WTC11 (cell line): ENCODE measurements around the gene TMEM25. TPM values are rescaled to one million over a fixed set of nuclear protein-coding genes. Genes with fewer than 3 reads are reported as not detected.

Experiments used
- ATAC-seq: fragments of 200-7000 bp; cut with Tn5 transposase; 2 replicates; pipeline ENCODE4 v1.10.0; 2021; ENCODE audit warnings: mild to moderate bottlenecking, moderate library complexity
- CTCF ChIA-PET: fragments of 300-600 bp; sonication (Branson Sonifier 250); formaldehyde crosslinking; loops from one replicate; lab custom pipeline; 2021; ENCODE audit warnings: antibody characterized with exemption; lab: Charles Lee
- POLR2A ChIA-PET: fragments of 350-600 bp; sonication (Branson Sonifier 250); formaldehyde crosslinking; loops from one replicate; lab custom pipeline; 2021; ENCODE audit warnings: antibody characterized with exemption; lab: Charles Lee
- DNase-seq: peaks from one replicate; pipeline ENCODE4 v3.0.0; 2021; ENCODE audit warnings: low spot score
- H3K27ac Mint-ChIP-seq: 2 replicates; pipeline ENCODE4 v1.8.0; 2021; ENCODE audit warnings: mixed read lengths
- H3K27me3 Mint-ChIP-seq: 2 replicates; pipeline ENCODE4 v1.8.0; 2021; ENCODE audit warnings: low read depth, mild to moderate bottlenecking, moderate library complexity, mixed read lengths
- H3K36me3 Mint-ChIP-seq: 2 replicates; pipeline ENCODE4 v1.8.0; 2021; ENCODE audit warnings: mixed read lengths
- H3K4me1 Mint-ChIP-seq: 2 replicates; pipeline ENCODE4 v1.8.0; 2022; ENCODE audit warnings: mixed read lengths
- H3K4me3 Mint-ChIP-seq: 2 replicates; pipeline ENCODE4 v1.8.0; 2021; ENCODE audit warnings: mild to moderate bottlenecking, moderate library complexity, mixed read lengths
- H3K9me3 Mint-ChIP-seq: 2 replicates; pipeline ENCODE4 v1.8.0; 2021; ENCODE audit warnings: mixed read lengths
- FOXK1 ChIP-seq: sonication (generic); formaldehyde crosslinking; IDR thresholded peaks from 2 replicates; pipeline ENCODE4 v1.8.0; 2022; ENCODE audit warnings: mild to moderate bottlenecking, moderate library complexity, missing genetic modification reagents
- GRHL2 ChIP-seq: fragments of 250-450 bp; sonication (Bioruptor Pico); IDR thresholded peaks from 2 replicates; pipeline ENCODE4 v1.8.0; 2022; ENCODE audit warnings: mild to moderate bottlenecking, moderate library complexity; ENCODE audit not compliant: insufficient replicate concordance, severe bottlenecking
- IRF2 ChIP-seq: sonication (generic); formaldehyde crosslinking; IDR thresholded peaks from 2 replicates; pipeline ENCODE4 v1.8.0; 2022; ENCODE audit warnings: low read depth, missing genetic modification reagents, borderline replicate concordance
- JAZF1 ChIP-seq: fragments of 250-450 bp; sonication (Bioruptor Pico); IDR thresholded peaks from 2 replicates; pipeline ENCODE4 v1.9.0; 2021; ENCODE audit warnings: moderate library complexity, mild to moderate bottlenecking, inconsistent platforms
- PRRX2 ChIP-seq: fragments of 250-450 bp; sonication (Bioruptor Pico); IDR thresholded peaks from 2 replicates; pipeline ENCODE4 v1.8.0; 2021; ENCODE audit warnings: mild to moderate bottlenecking
- RELA ChIP-seq: sonication (generic); formaldehyde crosslinking; IDR thresholded peaks from 2 replicates; pipeline ENCODE4 v1.8.1; 2022; ENCODE audit warnings: missing genetic modification reagents, mild to moderate bottlenecking, borderline replicate concordance
- SOX15 ChIP-seq: fragments of 250-450 bp; sonication (Bioruptor Pico); IDR thresholded peaks from 2 replicates; pipeline ENCODE4 v1.9.0; 2021; ENCODE audit warnings: mild to moderate bottlenecking
- TEAD1 ChIP-seq: sonication (generic); formaldehyde crosslinking; IDR thresholded peaks from 2 replicates; pipeline ENCODE4 v1.8.0; 2022; ENCODE audit warnings: mild to moderate bottlenecking, missing genetic modification reagents
- TEAD4 ChIP-seq: sonication (generic); formaldehyde crosslinking; IDR thresholded peaks from 2 replicates; pipeline ENCODE4 v1.8.0; 2022; ENCODE audit warnings: mild to moderate bottlenecking, missing genetic modification reagents
- ZNF121 ChIP-seq: sonication (generic); formaldehyde crosslinking; IDR thresholded peaks from 2 replicates; pipeline ENCODE4 v1.8.0; 2023; ENCODE audit warnings: missing genetic modification reagents
- ZNF416 ChIP-seq: fragments of 250-450 bp; sonication (Bioruptor Pico); IDR thresholded peaks from 2 replicates; pipeline ENCODE4 v1.9.0; 2021; ENCODE audit warnings: mild to moderate bottlenecking, inconsistent platforms
- total RNA-seq: library from RNA; stranded (reverse); gene quantifications from 3 replicates; pipeline ENCODE4 v1.2.3, GENCODE V29; 2021
- TF ChIP-seq, protein P1 (sequence below): sonication (generic); formaldehyde crosslinking; IDR thresholded peaks from 2 replicates; pipeline ENCODE4 v1.8.1; 2022; ENCODE audit warnings: mild to moderate bottlenecking, moderate library complexity, missing genetic modification reagents
- TF ChIP-seq, protein P2 (sequence below): sonication (generic); formaldehyde crosslinking; IDR thresholded peaks from 2 replicates; pipeline ENCODE4 v1.8.1; 2023; ENCODE audit warnings: mild to moderate bottlenecking, missing genetic modification reagents
- TF ChIP-seq, protein P3 (sequence below): sonication (generic); formaldehyde crosslinking; IDR thresholded peaks from 2 replicates; pipeline ENCODE4 v1.8.1; 2022; ENCODE audit warnings: low read depth, missing genetic modification reagents, borderline replicate concordance
- TF ChIP-seq, protein P4 (sequence below): sonication (generic); formaldehyde crosslinking; IDR thresholded peaks from 2 replicates; pipeline ENCODE4 v1.8.1; 2022; ENCODE audit warnings: mild to moderate bottlenecking, missing genetic modification reagents, moderate library complexity, borderline replicate concordance
- TF ChIP-seq, protein P5 (sequence below): sonication (generic); formaldehyde crosslinking; IDR thresholded peaks from 2 replicates; pipeline ENCODE4 v1.8.1; 2023; ENCODE audit warnings: mild to moderate bottlenecking, moderate library complexity, missing genetic modification reagents
- TF ChIP-seq, protein P6 (sequence below): sonication (generic); formaldehyde crosslinking; IDR thresholded peaks from 2 replicates; pipeline ENCODE4 v1.8.0; 2023; ENCODE audit warnings: missing genetic modification reagents, mild to moderate bottlenecking, borderline replicate concordance

TMEM25 gene
- total RNA-seq, 1 experiment from 2014 or later: 19.7 TPM

DNA sequence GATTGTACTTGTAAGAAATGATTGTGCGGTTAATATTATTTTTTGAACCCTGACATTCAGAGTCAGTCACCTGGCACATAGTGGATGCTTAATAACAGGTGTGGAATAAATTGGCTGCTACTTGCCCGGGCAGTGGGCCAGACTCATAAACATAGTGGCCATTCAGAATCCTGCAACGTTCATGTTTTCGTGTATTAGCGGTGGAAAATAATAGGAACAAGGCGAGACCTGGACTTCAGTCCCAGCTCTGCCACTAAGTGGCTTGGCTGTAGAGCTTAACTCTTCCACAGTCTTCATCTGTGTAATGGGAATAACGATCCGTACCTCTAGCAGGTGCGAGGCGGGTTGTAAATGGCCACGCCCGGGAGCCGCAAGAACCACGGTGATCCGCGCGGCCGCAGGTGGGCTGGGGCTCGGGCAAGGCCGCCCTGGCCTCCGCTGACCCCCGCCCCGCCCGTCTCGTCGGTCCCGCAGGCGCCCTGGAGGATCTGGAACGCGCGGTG lies 761 bp upstream of the TMEM25 start (continued):
- TF ChIP-seq, protein P1, sequence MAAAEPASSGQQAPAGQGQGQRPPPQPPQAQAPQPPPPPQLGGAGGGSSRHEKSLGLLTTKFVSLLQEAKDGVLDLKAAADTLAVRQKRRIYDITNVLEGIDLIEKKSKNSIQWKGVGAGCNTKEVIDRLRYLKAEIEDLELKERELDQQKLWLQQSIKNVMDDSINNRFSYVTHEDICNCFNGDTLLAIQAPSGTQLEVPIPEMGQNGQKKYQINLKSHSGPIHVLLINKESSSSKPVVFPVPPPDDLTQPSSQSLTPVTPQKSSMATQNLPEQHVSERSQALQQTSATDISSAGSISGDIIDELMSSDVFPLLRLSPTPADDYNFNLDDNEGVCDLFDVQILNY: no peak
- no peak for TF ChIP-seq TEAD1 (CRISPR knock-in tag)

DNA sequence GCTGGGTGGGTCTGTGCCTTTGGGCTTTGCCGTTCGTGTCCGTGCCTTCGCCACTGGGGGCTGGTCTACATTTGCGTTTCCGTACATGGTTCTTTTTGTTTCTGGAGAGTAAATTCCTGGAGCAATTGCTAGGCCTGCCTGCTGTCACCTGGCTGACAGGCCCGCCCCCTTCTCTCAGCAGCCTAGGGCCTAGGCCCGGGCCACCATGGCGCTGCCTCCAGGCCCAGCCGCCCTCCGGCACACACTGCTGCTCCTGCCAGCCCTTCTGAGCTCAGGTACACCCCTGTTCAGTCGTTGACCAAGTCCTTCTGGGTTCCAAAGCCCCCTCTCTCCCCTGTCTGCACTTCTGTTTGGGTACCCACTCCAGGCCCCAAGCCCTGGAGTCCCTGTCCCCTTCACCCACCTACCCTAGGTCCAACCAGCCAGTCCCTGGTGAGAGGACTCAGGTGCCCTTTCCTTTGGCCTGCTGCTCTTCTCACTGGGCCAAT lies 649 bp downstream of the TMEM25 start:
- ATAC-seq: peak; percentile 7
- Mint-ChIP-seq H3K36me3 (no peaks in the 10 kb centered on the region), H3K4me3 (peak overlapping the region; percentile 96), H3K4me1 (peaks cover 27% of the 10 kb centered on the region), H3K9me3 (no peaks in the 10 kb centered on the region), H3K27me3 (peaks cover 3% of the 10 kb centered on the region; the same call in 1 of the 2 replicates), H3K27ac (peak overlapping the region; percentile 71)
- CTCF ChIA-PET: no interaction called here
- no peak for DNase-seq
- POLR2A ChIA-PET: no interaction called here
- no peak for TF ChIP-seq TEAD4 (CRISPR knock-in tag)
- TF ChIP-seq, protein P2, sequence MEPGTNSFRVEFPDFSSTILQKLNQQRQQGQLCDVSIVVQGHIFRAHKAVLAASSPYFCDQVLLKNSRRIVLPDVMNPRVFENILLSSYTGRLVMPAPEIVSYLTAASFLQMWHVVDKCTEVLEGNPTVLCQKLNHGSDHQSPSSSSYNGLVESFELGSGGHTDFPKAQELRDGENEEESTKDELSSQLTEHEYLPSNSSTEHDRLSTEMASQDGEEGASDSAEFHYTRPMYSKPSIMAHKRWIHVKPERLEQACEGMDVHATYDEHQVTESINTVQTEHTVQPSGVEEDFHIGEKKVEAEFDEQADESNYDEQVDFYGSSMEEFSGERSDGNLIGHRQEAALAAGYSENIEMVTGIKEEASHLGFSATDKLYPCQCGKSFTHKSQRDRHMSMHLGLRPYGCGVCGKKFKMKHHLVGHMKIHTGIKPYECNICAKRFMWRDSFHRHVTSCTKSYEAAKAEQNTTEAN (CRISPR knock-in tag): no peak
- TF ChIP-seq ZNF121 (CRISPR knock-in tag): no peak
- TF ChIP-seq GRHL2 (CRISPR knock-in tag): no peak
- TF ChIP-seq, protein P3, sequence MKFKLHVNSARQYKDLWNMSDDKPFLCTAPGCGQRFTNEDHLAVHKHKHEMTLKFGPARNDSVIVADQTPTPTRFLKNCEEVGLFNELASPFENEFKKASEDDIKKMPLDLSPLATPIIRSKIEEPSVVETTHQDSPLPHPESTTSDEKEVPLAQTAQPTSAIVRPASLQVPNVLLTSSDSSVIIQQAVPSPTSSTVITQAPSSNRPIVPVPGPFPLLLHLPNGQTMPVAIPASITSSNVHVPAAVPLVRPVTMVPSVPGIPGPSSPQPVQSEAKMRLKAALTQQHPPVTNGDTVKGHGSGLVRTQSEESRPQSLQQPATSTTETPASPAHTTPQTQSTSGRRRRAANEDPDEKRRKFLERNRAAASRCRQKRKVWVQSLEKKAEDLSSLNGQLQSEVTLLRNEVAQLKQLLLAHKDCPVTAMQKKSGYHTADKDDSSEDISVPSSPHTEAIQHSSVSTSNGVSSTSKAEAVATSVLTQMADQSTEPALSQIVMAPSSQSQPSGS (CRISPR knock-in tag): no peak
- TF ChIP-seq JAZF1 (CRISPR knock-in tag): no peak
- no peak for TF ChIP-seq IRF2 (CRISPR knock-in tag)
- no peak for TF ChIP-seq PRRX2 (CRISPR knock-in tag)
- TF ChIP-seq, protein P4, sequence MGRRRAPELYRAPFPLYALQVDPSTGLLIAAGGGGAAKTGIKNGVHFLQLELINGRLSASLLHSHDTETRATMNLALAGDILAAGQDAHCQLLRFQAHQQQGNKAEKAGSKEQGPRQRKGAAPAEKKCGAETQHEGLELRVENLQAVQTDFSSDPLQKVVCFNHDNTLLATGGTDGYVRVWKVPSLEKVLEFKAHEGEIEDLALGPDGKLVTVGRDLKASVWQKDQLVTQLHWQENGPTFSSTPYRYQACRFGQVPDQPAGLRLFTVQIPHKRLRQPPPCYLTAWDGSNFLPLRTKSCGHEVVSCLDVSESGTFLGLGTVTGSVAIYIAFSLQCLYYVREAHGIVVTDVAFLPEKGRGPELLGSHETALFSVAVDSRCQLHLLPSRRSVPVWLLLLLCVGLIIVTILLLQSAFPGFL (CRISPR knock-in tag): no peak

DNA sequence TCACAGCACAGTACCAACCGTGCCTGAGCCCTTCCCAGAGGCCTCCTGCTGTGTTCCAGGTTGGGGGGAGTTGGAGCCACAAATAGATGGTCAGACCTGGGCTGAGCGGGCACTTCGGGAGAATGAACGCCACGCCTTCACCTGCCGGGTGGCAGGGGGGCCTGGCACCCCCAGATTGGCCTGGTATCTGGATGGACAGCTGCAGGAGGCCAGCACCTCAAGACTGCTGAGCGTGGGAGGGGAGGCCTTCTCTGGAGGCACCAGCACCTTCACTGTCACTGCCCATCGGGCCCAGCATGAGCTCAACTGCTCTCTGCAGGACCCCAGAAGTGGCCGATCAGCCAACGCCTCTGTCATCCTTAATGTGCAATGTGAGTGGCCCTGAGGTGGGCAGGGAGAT lies 1.1 kb downstream of the TMEM25 start:
- TF ChIP-seq ZNF416 (CRISPR knock-in tag): no peak
- TF ChIP-seq SOX15 (CRISPR knock-in tag): no peak
- TF ChIP-seq, protein P5, sequence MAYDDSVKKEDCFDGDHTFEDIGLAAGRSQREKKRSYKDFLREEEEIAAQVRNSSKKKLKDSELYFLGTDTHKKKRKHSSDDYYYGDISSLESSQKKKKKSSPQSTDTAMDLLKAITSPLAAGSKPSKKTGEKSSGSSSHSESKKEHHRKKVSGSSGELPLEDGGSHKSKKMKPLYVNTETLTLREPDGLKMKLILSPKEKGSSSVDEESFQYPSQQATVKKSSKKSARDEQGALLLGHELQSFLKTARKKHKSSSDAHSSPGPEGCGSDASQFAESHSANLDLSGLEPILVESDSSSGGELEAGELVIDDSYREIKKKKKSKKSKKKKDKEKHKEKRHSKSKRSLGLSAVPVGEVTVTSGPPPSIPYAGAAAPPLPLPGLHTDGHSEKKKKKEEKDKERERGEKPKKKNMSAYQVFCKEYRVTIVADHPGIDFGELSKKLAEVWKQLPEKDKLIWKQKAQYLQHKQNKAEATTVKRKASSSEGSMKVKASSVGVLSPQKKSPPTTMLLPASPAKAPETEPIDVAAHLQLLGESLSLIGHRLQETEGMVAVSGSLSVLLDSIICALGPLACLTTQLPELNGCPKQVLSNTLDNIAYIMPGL (CRISPR knock-in tag): no peak
- no peak for TF ChIP-seq RELA (CRISPR knock-in tag)
- TF ChIP-seq FOXK1 (CRISPR knock-in tag): no peak
- TF ChIP-seq, protein P6, sequence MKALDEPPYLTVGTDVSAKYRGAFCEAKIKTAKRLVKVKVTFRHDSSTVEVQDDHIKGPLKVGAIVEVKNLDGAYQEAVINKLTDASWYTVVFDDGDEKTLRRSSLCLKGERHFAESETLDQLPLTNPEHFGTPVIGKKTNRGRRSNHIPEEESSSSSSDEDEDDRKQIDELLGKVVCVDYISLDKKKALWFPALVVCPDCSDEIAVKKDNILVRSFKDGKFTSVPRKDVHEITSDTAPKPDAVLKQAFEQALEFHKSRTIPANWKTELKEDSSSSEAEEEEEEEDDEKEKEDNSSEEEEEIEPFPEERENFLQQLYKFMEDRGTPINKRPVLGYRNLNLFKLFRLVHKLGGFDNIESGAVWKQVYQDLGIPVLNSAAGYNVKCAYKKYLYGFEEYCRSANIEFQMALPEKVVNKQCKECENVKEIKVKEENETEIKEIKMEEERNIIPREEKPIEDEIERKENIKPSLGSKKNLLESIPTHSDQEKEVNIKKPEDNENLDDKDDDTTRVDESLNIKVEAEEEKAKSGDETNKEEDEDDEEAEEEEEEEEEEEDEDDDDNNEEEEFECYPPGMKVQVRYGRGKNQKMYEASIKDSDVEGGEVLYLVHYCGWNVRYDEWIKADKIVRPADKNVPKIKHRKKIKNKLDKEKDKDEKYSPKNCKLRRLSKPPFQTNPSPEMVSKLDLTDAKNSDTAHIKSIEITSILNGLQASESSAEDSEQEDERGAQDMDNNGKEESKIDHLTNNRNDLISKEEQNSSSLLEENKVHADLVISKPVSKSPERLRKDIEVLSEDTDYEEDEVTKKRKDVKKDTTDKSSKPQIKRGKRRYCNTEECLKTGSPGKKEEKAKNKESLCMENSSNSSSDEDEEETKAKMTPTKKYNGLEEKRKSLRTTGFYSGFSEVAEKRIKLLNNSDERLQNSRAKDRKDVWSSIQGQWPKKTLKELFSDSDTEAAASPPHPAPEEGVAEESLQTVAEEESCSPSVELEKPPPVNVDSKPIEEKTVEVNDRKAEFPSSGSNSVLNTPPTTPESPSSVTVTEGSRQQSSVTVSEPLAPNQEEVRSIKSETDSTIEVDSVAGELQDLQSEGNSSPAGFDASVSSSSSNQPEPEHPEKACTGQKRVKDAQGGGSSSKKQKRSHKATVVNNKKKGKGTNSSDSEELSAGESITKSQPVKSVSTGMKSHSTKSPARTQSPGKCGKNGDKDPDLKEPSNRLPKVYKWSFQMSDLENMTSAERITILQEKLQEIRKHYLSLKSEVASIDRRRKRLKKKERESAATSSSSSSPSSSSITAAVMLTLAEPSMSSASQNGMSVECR (CRISPR knock-in tag): no peak
- Mint-ChIP-seq H3K27ac (no peak overlapping the region), H3K36me3 (no peaks in the 10 kb centered on the region), H3K27me3 (peaks cover 3% of the 10 kb centered on the region; the same call in 1 of the 2 replicates), H3K4me3 (peak overlapping the region; percentile 96), H3K4me1 (peaks cover 23% of the 10 kb centered on the region), H3K9me3 (no peaks in the 10 kb centered on the region)
- no peak for ATAC-seq
- ChIA-PET POLR2A (no interaction called here), CTCF (no interaction called here)
- no peak for DNase-seq
